HG03469 (cell line): Measurements from ENCODE around the gene MMP17.
A peak's percentile ranks its signal among the peaks of the same experiment; 100 is the strongest.

Source experiments
- ATAC-seq: cut with Tn5 transposase; IDR thresholded peaks from one replicate; pipeline ENCODE4 v1.9.1; 2021; ENCODE audit warnings: mild to moderate bottlenecking, moderate library complexity, moderate number of reproducible peaks; ENCODE audit not compliant: unreplicated experiment

The MMP17 gene

GRCh38 chr12:131892711-131893604 lies 64.8 kb downstream of the MMP17 start:
- ATAC-seq, result no peak

- ATAC-seq, result no peak
Measured at GRCh38 chr12:131893605-131894312, 65.6 kb downstream of the MMP17 start.

DNA sequence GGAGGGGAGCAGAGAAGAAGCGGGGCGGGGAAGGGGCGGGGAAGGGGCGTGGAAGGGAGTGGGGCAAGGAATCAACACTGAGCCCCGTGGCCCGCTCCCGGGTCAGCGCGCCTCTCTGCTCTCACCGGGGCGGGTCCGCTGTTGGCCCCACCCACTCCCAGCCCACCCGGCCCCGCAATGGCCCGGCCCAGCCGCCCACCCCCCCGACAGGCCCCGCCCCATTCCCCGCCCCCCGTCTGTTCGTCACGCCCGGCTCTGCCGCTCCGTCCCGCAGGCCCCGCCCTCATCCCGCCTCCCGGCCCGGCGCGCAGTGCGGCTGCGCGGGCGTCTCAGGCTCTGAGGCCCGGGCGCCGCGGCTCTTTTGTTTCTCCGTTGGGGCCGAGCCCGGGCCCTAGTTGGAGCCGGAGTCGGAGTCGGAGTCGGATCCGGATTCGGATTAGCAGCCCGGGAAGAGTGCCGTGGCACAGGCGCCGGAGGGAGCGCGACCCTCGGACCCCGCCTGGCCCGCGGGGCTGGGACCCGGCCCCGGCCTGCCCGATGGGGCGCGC lies 66.2 kb downstream of the MMP17 start, which contains the start of gene ULK1:
Gene ULK1 (plus strand): TSS at position 310 of the 548 bp plus-strand sequence. CDS start 380 bp downstream, outside the sequence.
- ATAC-seq, result peak; percentile 72

- ATAC-seq, result no peak
Measured at GRCh38 chr12:131894981-131895639, 66.9 kb downstream of the MMP17 start.

GRCh38 chr12:131895640-131896079 lies 67.5 kb downstream of the MMP17 start:
- peak; percentile 8 for ATAC-seq

- ATAC-seq, result peak; percentile 36
Measured at GRCh38 chr12:131896080-131896810, 68.1 kb downstream of the MMP17 start.

- ATAC-seq, result no peak
Measured at GRCh38 chr12:131896811-131897270, 68.6 kb downstream of the MMP17 start.

DNA sequence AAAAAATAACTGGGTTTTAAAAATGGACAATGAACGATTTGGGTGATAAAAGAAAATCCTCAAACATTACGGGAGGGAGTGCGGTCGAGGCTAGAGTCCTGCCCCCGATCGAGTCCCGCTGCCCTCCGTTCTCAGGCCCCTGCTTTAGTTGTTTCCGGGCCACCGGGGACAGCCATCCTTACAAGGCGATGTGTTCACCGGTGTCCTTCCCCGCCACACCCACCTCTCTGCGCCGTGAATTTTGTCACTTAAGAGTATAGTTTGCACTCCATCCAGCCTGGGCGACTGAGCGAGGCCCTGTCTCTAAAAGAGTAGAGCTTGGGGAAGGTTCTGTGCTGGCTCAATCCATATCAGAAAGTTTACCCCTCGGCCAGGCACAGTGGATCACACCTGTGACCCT lies 69.1 kb downstream of the MMP17 start:
- no peak for ATAC-seq

DNA sequence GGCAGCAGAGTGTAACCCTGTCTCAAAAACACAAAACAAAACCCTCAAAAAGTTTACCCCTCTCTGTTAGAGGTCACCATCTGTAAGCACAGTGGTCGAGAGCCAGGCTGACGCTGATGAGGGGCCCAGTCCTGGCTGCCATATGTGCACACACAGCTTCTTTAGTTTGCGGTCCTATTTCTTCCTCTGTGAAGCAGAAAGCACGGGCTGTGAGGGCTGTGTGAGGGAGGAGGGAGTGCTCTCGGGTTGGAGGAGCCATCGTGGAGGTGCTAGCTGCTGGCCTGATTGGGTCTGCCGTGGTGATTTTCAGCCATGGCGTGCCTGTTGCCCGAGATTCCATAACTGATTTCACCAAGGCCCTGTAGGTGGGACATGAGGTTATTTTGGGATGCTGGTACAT lies 69.7 kb downstream of the MMP17 start:
- no peak for ATAC-seq

GRCh38 chr12:131900397-131900796 lies 72.2 kb downstream of the MMP17 start:
- ATAC-seq, result no peak
